Fibroblast of lung (primary cell): ENCODE measurements around the gene RHEBL1. TPM values are rescaled to one million over a fixed set of nuclear protein-coding genes. Genes with fewer than 3 reads are reported as not detected.

Source experiments
- DNase-seq, 2 donors: peaks; one replicate each; pipeline versions ENCODE4 v3.0.0 to v3.0.0-alpha.2; 2010; ENCODE audit warnings: low read depth in 2 of 2
- H2AFZ ChIP-seq: 2 replicates; pipeline ENCODE4 v1.5.1; 2012; ENCODE audit warnings: low read length, control low read depth, inconsistent platforms
- H3K27ac ChIP-seq: 2 replicates; pipeline ENCODE4 v1.5.1; 2011; ENCODE audit warnings: low read length, control low read depth; ENCODE audit not compliant: insufficient read depth
- H3K27me3 ChIP-seq: 2 replicates; pipeline ENCODE4 v1.5.1; 2011; ENCODE audit warnings: mild to moderate bottlenecking, low read length; ENCODE audit not compliant: control insufficient read depth, insufficient read depth
- H3K36me3 ChIP-seq: 2 replicates; pipeline ENCODE4 v1.5.1; 2011; ENCODE audit warnings: low read length; ENCODE audit not compliant: control insufficient read depth, insufficient read depth
- H3K4me1 ChIP-seq: 2 replicates; pipeline ENCODE4 v1.5.1; 2011; ENCODE audit warnings: low read length; ENCODE audit not compliant: control insufficient read depth, insufficient read depth; ENCODE audit errors: extremely low read depth
- H3K4me2 ChIP-seq: 2 replicates; pipeline ENCODE4 v1.5.1; 2011; ENCODE audit warnings: low read length, control low read depth; ENCODE audit not compliant: insufficient read depth; ENCODE audit errors: extremely low read depth
- H3K4me3 ChIP-seq, 4 experiments: fragments of 200-600 bp in 1 of 4; sonication (generic) in 1 of 4; replicated peaks in 1 of 4; 2 replicates each; pipeline ENCODE4 v1.5.1; 2011 to 2016; ENCODE audit warnings: low read length in 4 of 4, low read depth in 3 of 4, mild to moderate bottlenecking in 3 of 4, control low read depth in 2 of 4, inconsistent platforms in 1 of 4, mixed read lengths in 1 of 4; ENCODE audit not compliant: insufficient read depth in 1 of 4; ENCODE audit errors: control extremely low read depth in 1 of 4
- H3K79me2 ChIP-seq: 2 replicates; pipeline ENCODE4 v1.5.1; 2012; ENCODE audit warnings: mild to moderate bottlenecking, low read length, inconsistent platforms; ENCODE audit not compliant: control insufficient read depth, insufficient read depth
- H3K9ac ChIP-seq: 2 replicates; pipeline ENCODE4 v1.5.1; 2011; ENCODE audit warnings: mild to moderate bottlenecking, low read length, control low read depth; ENCODE audit not compliant: insufficient read depth
- H3K9me3 ChIP-seq: 2 replicates; pipeline ENCODE4 v1.5.1; 2012; ENCODE audit warnings: low read depth, low read length; ENCODE audit not compliant: control insufficient read depth, insufficient read depth
- H4K20me1 ChIP-seq: 2 replicates; pipeline ENCODE4 v1.5.1; 2011; ENCODE audit warnings: low read length; ENCODE audit not compliant: control insufficient read depth, insufficient read depth; ENCODE audit errors: extremely low read depth
- CTCF ChIP-seq, 2 donors: IDR thresholded peaks in 1 of 2; conservative IDR thresholded peaks in 1 of 2; 1 replicate in 1 of 2; 2 replicates in 1 of 2; pipeline ENCODE4 v1.5.1; 2011 to 2012; ENCODE audit warnings: low read length in 2 of 2, control low read depth in 1 of 2, inconsistent platforms in 1 of 2, low read depth in 1 of 2, mild to moderate bottlenecking in 1 of 2
- EZH2 ChIP-seq: IDR thresholded peaks from 2 replicates; pipeline ENCODE4 v1.5.1; 2012; ENCODE audit warnings: low read length, control low read depth, mild to moderate bottlenecking; ENCODE audit errors: missing control alignments
- polyA plus RNA-seq, 2 donors: library from polyadenylated mRNA; depleted of rRNA in 1 of 2; stranded (reverse) in 1 of 2; unstranded in 1 of 2; fragments of >200 nt; gene quantifications; 2 replicates each; pipeline ENCODE4 v1.2.1, GENCODE V29; 2011 to 2012; ENCODE audit warnings: missing spikeins in 1 of 2
- total RNA-seq: library from RNA; depleted of rRNA; stranded (reverse); fragments of >200 nt; gene quantifications from 2 replicates; pipeline ENCODE4 v1.2.1, GENCODE V29; 2014

The RHEBL1 gene
- total and polyA plus RNA-seq, 2 donors (not counting 1 experiment from before 2014, with no cell fraction given), result 0.33 to 0.41 TPM

DNA sequence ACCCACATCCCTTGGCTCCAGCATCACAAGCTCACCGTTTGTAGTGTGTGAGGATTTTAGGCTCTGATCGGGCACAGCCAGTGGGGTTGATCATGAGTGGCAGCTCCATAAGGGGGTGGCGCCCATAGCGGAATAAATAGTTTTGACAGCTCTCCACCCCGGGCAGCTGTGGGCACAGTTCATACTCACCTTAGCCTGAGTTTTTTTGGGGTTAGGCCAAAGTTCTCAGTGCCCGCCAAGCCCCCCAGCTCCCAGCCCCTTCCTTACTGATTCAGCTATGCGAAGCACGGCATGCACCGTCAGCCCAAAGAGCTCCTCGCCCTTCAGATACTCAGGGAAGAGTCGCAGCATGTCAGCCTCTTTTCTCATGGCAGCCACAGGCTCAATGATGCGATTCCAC, 45.2 kb downstream of the RHEBL1 start:
- TF ChIP-seq CTCF (conservative IDR thresholded peaks at IDR 0.05 in 1 of 2, IDR thresholded peaks at IDR 0.05 in 1 of 2; ENCODE audit: low read depth in 1 of 2, low read length in 2 of 2), result no peak
- no peak for TF ChIP-seq EZH2
- no peak for DNase-seq
- H3K36me3 ChIP-seq, result peaks cover 32% of the 10 kb centered on the region
- no peak overlapping the region for H3K4me3 ChIP-seq
- no peaks in the 10 kb centered on the region for H3K4me1 ChIP-seq
- no peak overlapping the region for H3K27ac ChIP-seq
- no peak overlapping the region for H2AFZ ChIP-seq
- H3K9me3 ChIP-seq, result no peaks in the 10 kb centered on the region
- H4K20me1 ChIP-seq, result no peaks in the 10 kb centered on the region
- H3K27me3 ChIP-seq, result no peaks in the 10 kb centered on the region
- H3K79me2 ChIP-seq, result no peaks in the 10 kb centered on the region
- no peak overlapping the region for H3K4me2 ChIP-seq
- no peak overlapping the region for H3K9ac ChIP-seq

DNA sequence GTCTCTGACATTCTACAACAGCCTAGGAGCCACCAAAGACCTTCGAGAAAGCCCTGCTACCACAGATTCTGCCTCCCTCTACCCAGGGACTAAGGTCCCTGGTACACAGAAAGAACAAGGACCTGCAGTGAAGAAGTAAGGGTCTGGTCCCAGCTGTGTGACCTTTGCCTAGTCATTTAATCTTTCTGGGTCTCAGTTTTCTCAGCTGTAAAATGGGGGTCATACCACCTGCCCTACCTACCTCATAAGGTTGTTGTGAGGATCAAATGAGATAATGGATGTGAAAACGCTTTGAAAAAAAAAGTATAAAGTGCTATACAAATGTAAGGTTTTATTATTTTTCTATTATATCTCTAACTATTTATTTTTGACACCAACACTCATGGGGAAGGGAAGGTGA, 46.0 kb downstream of the RHEBL1 start:
- Histone ChIP-seq H3K4me3 (no peak overlapping the region), H3K27me3 (no peaks in the 10 kb centered on the region), H3K4me2 (no peak overlapping the region), H3K79me2 (no peaks in the 10 kb centered on the region), H3K9me3 (no peaks in the 10 kb centered on the region), H3K27ac (no peak overlapping the region), H4K20me1 (no peaks in the 10 kb centered on the region), H3K9ac (no peak overlapping the region), H2AFZ (no peak overlapping the region), H3K4me1 (no peaks in the 10 kb centered on the region), H3K36me3 (peaks cover 30% of the 10 kb centered on the region)
- DNase-seq, result no peak
- TF ChIP-seq EZH2, result no peak
- TF ChIP-seq CTCF (conservative IDR thresholded peaks at IDR 0.05 in 1 of 2, IDR thresholded peaks at IDR 0.05 in 1 of 2; ENCODE audit: low read depth in 1 of 2, low read length in 2 of 2), result no peak

DNA sequence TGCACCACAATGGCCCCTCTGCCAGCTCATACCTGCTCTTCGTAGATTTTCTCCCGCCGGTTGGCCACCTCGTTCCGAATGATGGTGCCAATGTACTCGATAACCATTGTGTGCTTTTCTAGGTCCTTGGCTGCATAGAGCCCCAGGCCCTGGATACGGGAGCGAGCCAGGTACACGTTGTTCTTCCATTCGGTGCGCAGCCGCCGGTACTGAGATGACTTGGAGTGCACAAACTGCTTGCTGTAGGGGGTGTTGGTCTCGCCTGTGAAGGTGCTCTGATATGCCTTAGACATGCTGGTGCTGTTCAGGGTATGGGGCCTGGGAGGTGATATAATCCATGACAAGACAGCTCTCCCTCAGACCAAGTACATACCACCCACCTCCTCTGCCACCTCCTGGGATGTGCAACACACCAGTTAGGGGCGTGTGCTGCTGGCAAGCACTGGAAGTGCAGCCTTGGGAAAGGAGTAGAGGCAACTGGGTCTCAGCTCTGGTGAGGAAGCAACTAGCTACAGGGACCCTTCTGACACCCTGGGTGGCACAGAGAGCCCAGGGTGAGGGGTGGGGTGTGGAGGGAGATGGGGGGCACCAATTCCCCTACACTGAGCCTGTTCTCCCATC, 47.1 kb downstream of the RHEBL1 start:
- no peak overlapping the region for H3K9ac ChIP-seq
- peaks cover 2% of the 10 kb centered on the region for H3K79me2 ChIP-seq
- TF ChIP-seq EZH2 (no peak), CTCF (conservative IDR thresholded peaks at IDR 0.05 in 1 of 2, IDR thresholded peaks at IDR 0.05 in 1 of 2; ENCODE audit: low read depth in 1 of 2, low read length in 2 of 2) (no peak)
- no peaks in the 10 kb centered on the region for H4K20me1 ChIP-seq
- H2AFZ ChIP-seq, result no peak overlapping the region
- H3K4me1 ChIP-seq, result no peaks in the 10 kb centered on the region
- no peaks in the 10 kb centered on the region for H3K27me3 ChIP-seq
- H3K36me3 ChIP-seq, result peaks cover 23% of the 10 kb centered on the region
- no peak overlapping the region for H3K27ac ChIP-seq
- H3K9me3 ChIP-seq, result no peaks in the 10 kb centered on the region
- DNase-seq, result no peak
- H3K4me3 ChIP-seq, result no peak overlapping the region
- H3K4me2 ChIP-seq, result no peak overlapping the region
